H9 (cell line): Measurements from ENCODE around the gene CDH15. TPM values are rescaled to one million over a fixed set of nuclear protein-coding genes. Genes with fewer than 3 reads are reported as not detected.

Source experiments
- DNase-seq: peaks from one replicate; pipeline ENCODE4 v3.0.0-alpha.2; 2017
- H2AFZ ChIP-seq: one replicate; pipeline ENCODE4 v1.6.1; 2013; ENCODE audit warnings: mild to moderate bottlenecking, low read length, control low read depth, moderate library complexity
- H2AK5ac ChIP-seq: 2 replicates; pipeline ENCODE4 v1.6.1; 2013; ENCODE audit warnings: low read length, control low read depth, mixed read lengths; ENCODE audit not compliant: insufficient read length
- H2BK120ac ChIP-seq: one replicate; pipeline ENCODE4 v1.6.1; 2013; ENCODE audit warnings: low read depth, mild to moderate bottlenecking, low read length, control low read depth, inconsistent platforms; ENCODE audit not compliant: poor library complexity, severe bottlenecking
- H2BK12ac ChIP-seq: 2 replicates; pipeline ENCODE4 v1.6.1; 2013; ENCODE audit warnings: low read length, control low read depth, mixed read lengths, low read depth; ENCODE audit not compliant: insufficient read length
- H2BK15ac ChIP-seq: 2 replicates; pipeline ENCODE4 v1.6.1; 2013; ENCODE audit warnings: low read depth, low read length, control low read depth
- H2BK20ac ChIP-seq: one replicate; pipeline ENCODE4 v1.6.1; 2013; ENCODE audit warnings: low read depth, mild to moderate bottlenecking, low read length, control low read depth, inconsistent platforms; ENCODE audit not compliant: poor library complexity, severe bottlenecking
- H2BK5ac ChIP-seq: 2 replicates; pipeline ENCODE4 v1.6.1; 2013; ENCODE audit warnings: low read length, control low read depth, mixed read lengths; ENCODE audit not compliant: insufficient read length
- H3K14ac ChIP-seq: 2 replicates; pipeline ENCODE4 v1.6.1; 2013; ENCODE audit warnings: low read length, control low read depth; ENCODE audit not compliant: insufficient read depth
- H3K18ac ChIP-seq: 2 replicates; pipeline ENCODE4 v1.6.1; 2013; ENCODE audit warnings: low read depth, mild to moderate bottlenecking, mixed read lengths, low read length, control low read depth; ENCODE audit not compliant: insufficient read length
- H3K23ac ChIP-seq: 2 replicates; pipeline ENCODE4 v1.6.1; 2013; ENCODE audit warnings: low read length, control low read depth, mixed read lengths, low read depth; ENCODE audit not compliant: insufficient read length
- H3K23me2 ChIP-seq: 2 replicates; pipeline ENCODE4 v1.6.1; 2013; ENCODE audit warnings: low read depth, mild to moderate bottlenecking, mixed read lengths, low read length, control low read depth; ENCODE audit not compliant: insufficient read length, poor library complexity, severe bottlenecking
- H3K27ac ChIP-seq: 2 replicates; pipeline ENCODE4 v1.5.1; 2013; ENCODE audit warnings: low read length, control low read depth, mixed read lengths, low read depth; ENCODE audit not compliant: insufficient read length
- H3K27me3 ChIP-seq: 2 replicates; pipeline ENCODE4 v1.6.1; 2013; ENCODE audit warnings: low read length, control low read depth, inconsistent platforms; ENCODE audit not compliant: insufficient read depth
- H3K4ac ChIP-seq: 2 replicates; pipeline ENCODE4 v1.6.1; 2013; ENCODE audit warnings: low read depth, mild to moderate bottlenecking, control low read depth, inconsistent platforms, low read length, moderate library complexity
- H3K4me1 ChIP-seq: 2 replicates; pipeline ENCODE4 v1.6.1; 2013; ENCODE audit warnings: low read length, control low read depth, inconsistent platforms; ENCODE audit not compliant: insufficient read depth
- H3K4me2 ChIP-seq: 2 replicates; pipeline ENCODE4 v1.6.1; 2013; ENCODE audit warnings: low read length, control low read depth, mixed read lengths; ENCODE audit not compliant: insufficient read length, insufficient read depth
- H3K56ac ChIP-seq: 2 replicates; pipeline ENCODE4 v1.6.1; 2013; ENCODE audit warnings: low read depth, mild to moderate bottlenecking, mixed read lengths, low read length, control low read depth; ENCODE audit not compliant: insufficient read length
- H3K79me1 ChIP-seq: 2 replicates; pipeline ENCODE4 v1.6.1; 2013; ENCODE audit warnings: low read depth, mild to moderate bottlenecking, moderate library complexity, low read length, control low read depth, inconsistent platforms; ENCODE audit not compliant: insufficient read depth, poor library complexity, severe bottlenecking
- H3K79me2 ChIP-seq: 2 replicates; pipeline ENCODE4 v1.6.1; 2013; ENCODE audit warnings: low read length, control low read depth, inconsistent platforms; ENCODE audit not compliant: insufficient read depth
- H3K9ac ChIP-seq: 2 replicates; pipeline ENCODE4 v1.6.1; 2013; ENCODE audit warnings: low read length, control low read depth, mixed read lengths; ENCODE audit not compliant: insufficient read length; ENCODE audit errors: extremely low read depth
- H3K9me3 ChIP-seq: one replicate; pipeline ENCODE4 v1.6.1; 2013; ENCODE audit warnings: low read depth, low read length, inconsistent platforms; ENCODE audit not compliant: control insufficient read depth
- H3T11ph ChIP-seq: one replicate; pipeline ENCODE4 v1.6.1; 2013; ENCODE audit warnings: mild to moderate bottlenecking, low read length, control low read depth, inconsistent platforms
- H4K20me1 ChIP-seq: one replicate; pipeline ENCODE4 v1.6.1; 2013; ENCODE audit not compliant: control insufficient read depth, insufficient read length, insufficient read depth
- H4K5ac ChIP-seq: 2 replicates; pipeline ENCODE4 v1.6.1; 2013; ENCODE audit warnings: low read depth, mild to moderate bottlenecking, mixed read lengths, low read length, control low read depth; ENCODE audit not compliant: insufficient read length
- H4K8ac ChIP-seq: replicated peaks from 2 replicates; pipeline ENCODE4 v1.6.1; 2013; ENCODE audit warnings: low read length, control low read depth, mixed read lengths, low read depth; ENCODE audit not compliant: insufficient read length
- H4K91ac ChIP-seq: 2 replicates; pipeline ENCODE4 v1.6.1; 2013; ENCODE audit warnings: low read depth, mild to moderate bottlenecking, moderate library complexity, mixed read lengths, low read length, control low read depth; ENCODE audit not compliant: insufficient read length
- H3K27ac Mint-ChIP-seq, 3 experiments: 2 replicates in 2 of 3; 3 replicates in 1 of 3; pipeline ENCODE4 v1.8.0; 2020 to 2021; ENCODE audit warnings: mixed read lengths in 3 of 3, mild to moderate bottlenecking in 1 of 3, moderate library complexity in 1 of 3
- H3K27me3 Mint-ChIP-seq: 2 replicates; pipeline ENCODE4 v1.8.0; 2021; ENCODE audit warnings: low read depth, mild to moderate bottlenecking, moderate library complexity, mixed read lengths
- H3K36me3 Mint-ChIP-seq, 3 experiments: 2 replicates in 2 of 3; 3 replicates in 1 of 3; pipeline ENCODE4 v1.8.0; 2020 to 2021; ENCODE audit warnings: low read depth in 3 of 3, mixed read lengths in 3 of 3; ENCODE audit not compliant: insufficient read depth in 1 of 3
- H3K4me1 Mint-ChIP-seq, 2 experiments: 2 replicates each; pipeline ENCODE4 v1.8.0; 2020; ENCODE audit warnings: mixed read lengths in 2 of 2
- H3K4me3 Mint-ChIP-seq, 2 experiments: 2 replicates in 1 of 2; 3 replicates in 1 of 2; pipeline ENCODE4 v1.8.0; 2020 to 2021; ENCODE audit warnings: mild to moderate bottlenecking in 2 of 2, mixed read lengths in 2 of 2, moderate library complexity in 1 of 2
- H3K9me3 Mint-ChIP-seq, 2 experiments: 2 replicates in 1 of 2; 3 replicates in 1 of 2; pipeline ENCODE4 v1.8.0; 2020; ENCODE audit warnings: mild to moderate bottlenecking in 2 of 2, mixed read lengths in 2 of 2, moderate library complexity in 1 of 2
- WGBS: extraction: QIAGEN DNeasy Blood & Tissue Kit; methylation state at CpG from one replicate; pipeline ENCODE4 v1.1.7; 2013; ENCODE audit warnings: missing lambda C conversion rate, low lambda C conversion rate, mixed read lengths; ENCODE audit not compliant: insufficient read length; ENCODE audit errors: extremely low coverage; 5-methylcytosine and 5-hydroxymethylcytosine counted together
- total RNA-seq: library from RNA; stranded (reverse); gene quantifications from 2 replicates; pipeline ENCODE4 v1.2.1, GENCODE V29; 2021
- TF ChIP-seq, protein P1 (sequence below): fragments of 200-600 bp; sonication (generic); conservative IDR thresholded peaks from 3 replicates; pipeline ENCODE4 v1.8.0; 2021; ENCODE audit warnings: antibody characterized with exemption, mild to moderate bottlenecking

CDH15 gene
- total RNA-seq, 1 experiment from 2014 or later: 0.28 TPM

GRCh38 chr16:89178453-89179147, 7.1 kb downstream of the CDH15 start:
- Histone ChIP-seq H3K79me1 (no peaks in the 10 kb centered on the region), H3K23me2 (no peaks in the 10 kb centered on the region), H2BK20ac (no peak overlapping the region), H4K8ac (no peak overlapping the region), H2BK120ac (no peak overlapping the region), H3K4me1 (no peaks in the 10 kb centered on the region), H3K23ac (no peak overlapping the region), H3K56ac (no peak overlapping the region), H3K79me2 (no peaks in the 10 kb centered on the region), H3K9ac (no peak overlapping the region), H2AFZ (no peak overlapping the region), H2AK5ac (no peak overlapping the region), H2BK12ac (no peak overlapping the region), H4K20me1 (no peaks in the 10 kb centered on the region), H3K4me2 (no peak overlapping the region), H2BK15ac (no peak overlapping the region), H3T11ph (no peak overlapping the region), H3K14ac (no peak overlapping the region), H3K18ac (no peak overlapping the region), H3K27ac (no peak overlapping the region), H4K91ac (no peak overlapping the region), H3K27me3 (no peaks in the 10 kb centered on the region), H3K4ac (no peak overlapping the region), H3K9me3 (no peaks in the 10 kb centered on the region), H4K5ac (no peak overlapping the region), H2BK5ac (no peak overlapping the region)
- Mint-ChIP-seq H3K4me1 (peaks cover 2 to 8% of the 10 kb centered on the region in 2 experiments; a peak in 2 of 4 replicates), H3K4me3 (no peak overlapping the region), H3K9me3 (no peaks in the 10 kb centered on the region; a peak in 1 of 5 replicates), H3K36me3 (no peaks in the 10 kb centered on the region), H3K27ac (no peak overlapping the region), H3K27me3 (peaks cover 13% of the 10 kb centered on the region)
- no CpG with 5 or more reads among the region's 24 CpGs for WGBS
- DNase-seq: no peak
- TF ChIP-seq, protein P1, sequence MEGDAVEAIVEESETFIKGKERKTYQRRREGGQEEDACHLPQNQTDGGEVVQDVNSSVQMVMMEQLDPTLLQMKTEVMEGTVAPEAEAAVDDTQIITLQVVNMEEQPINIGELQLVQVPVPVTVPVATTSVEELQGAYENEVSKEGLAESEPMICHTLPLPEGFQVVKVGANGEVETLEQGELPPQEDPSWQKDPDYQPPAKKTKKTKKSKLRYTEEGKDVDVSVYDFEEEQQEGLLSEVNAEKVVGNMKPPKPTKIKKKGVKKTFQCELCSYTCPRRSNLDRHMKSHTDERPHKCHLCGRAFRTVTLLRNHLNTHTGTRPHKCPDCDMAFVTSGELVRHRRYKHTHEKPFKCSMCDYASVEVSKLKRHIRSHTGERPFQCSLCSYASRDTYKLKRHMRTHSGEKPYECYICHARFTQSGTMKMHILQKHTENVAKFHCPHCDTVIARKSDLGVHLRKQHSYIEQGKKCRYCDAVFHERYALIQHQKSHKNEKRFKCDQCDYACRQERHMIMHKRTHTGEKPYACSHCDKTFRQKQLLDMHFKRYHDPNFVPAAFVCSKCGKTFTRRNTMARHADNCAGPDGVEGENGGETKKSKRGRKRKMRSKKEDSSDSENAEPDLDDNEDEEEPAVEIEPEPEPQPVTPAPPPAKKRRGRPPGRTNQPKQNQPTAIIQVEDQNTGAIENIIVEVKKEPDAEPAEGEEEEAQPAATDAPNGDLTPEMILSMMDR: no peak
